Skeletal muscle cell (primary cell): Measurements from ENCODE around the gene ROPN1L.
"Not testable (repeated sequence)": the region's sequence is repeated elsewhere in the genome, so short reads cannot be mapped to it uniquely, and the experiment has no call there.

Source experiments
- DNase-seq: peaks from one replicate; pipeline ENCODE4 v3.0.0-alpha.2; 2010; ENCODE audit warnings: low read depth
- H3K4me3 ChIP-seq: 2 replicates; pipeline ENCODE4 v1.5.1; 2011; ENCODE audit warnings: low read depth, mild to moderate bottlenecking, control low read depth, low read length, moderate library complexity

Gene ROPN1L

DNA sequence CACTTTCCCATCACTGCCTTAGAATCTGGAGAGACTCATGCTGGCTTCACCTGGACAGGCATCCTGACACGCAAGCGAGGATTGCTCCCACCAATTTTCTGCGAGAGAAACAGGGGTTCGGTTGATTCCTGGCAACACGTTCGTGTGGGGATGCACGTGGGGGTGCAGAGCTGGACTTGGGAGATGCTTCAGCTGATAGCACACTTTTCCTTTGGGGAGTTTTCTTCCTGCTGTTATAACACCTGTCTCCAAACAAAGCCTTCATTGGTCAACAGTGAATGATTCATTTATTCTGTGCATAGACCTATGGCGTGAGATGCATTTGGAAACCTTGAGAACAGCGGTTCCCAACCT is 50.0 kb downstream of the ROPN1L start:
- no peak for DNase-seq

DNA sequence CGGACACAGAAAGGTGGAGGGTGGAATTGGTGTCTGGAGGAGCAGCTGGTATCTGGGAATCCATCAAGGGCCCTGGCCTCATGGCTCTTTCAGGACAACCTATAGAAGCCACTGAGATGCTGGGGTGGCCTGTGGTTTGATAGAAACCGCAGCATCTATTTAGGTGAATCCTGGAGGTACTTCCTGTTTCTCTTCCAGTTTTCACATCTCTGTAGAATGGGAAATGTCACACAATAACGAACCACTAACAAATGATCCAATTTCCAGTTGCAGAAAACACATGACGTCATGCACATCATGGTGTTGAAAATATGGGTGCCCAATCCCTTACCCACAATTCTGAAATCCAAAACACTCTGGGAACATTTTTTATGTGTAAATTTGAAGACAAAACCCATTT is 52.2 kb downstream of the ROPN1L start:
- H3K4me3 ChIP-seq: no peak overlapping the region

More for the DNA sequence above, 50.0 kb downstream of the ROPN1L start:
- H3K4me3 ChIP-seq: no peak overlapping the region

DNA sequence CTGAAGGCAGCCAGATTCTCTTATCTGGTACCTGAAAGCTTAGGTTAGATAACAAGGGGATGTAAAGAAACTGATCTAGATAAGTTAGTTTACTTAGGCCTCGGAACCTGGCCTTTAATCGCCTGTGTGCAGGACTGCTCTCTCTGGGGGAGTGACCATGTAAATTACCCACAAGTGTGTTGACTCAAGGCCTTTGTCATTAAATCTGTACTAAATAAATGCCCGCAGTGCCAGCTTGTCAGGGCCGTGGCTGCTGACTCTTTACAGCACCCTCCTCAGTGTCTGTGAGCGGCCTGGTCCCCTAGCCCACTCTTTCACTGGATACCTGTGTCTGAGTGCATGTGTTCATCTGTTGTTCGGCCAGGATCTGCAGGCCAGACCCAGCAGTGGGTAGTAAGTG is 52.8 kb downstream of the ROPN1L start:
- H3K4me3 ChIP-seq, DNase-seq: not testable (repeated sequence)

More for the DNA sequence above, 52.2 kb downstream of the ROPN1L start:
- DNase-seq: no peak

DNA sequence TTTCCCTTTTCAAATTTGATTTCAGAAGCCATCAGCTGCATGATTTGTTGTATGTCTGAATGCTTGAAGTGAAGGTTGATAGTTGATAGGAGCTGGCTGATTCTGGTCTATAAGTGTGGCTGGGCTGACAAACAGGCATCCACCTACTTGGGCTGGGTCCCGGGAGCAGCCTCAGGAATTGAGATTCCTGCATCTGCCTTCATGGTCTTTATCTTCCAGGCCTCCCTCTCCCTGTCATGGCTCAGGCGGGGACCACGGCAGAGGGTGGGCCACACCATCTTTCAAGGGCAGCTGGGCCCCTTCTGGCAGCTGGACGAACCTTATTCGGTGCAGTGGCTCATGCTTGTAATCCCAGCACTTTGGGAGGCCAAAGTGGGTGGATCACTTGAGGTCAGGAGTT is 55.9 kb downstream of the ROPN1L start:
- H3K4me3 ChIP-seq: no peak overlapping the region
- no peak for DNase-seq

DNA sequence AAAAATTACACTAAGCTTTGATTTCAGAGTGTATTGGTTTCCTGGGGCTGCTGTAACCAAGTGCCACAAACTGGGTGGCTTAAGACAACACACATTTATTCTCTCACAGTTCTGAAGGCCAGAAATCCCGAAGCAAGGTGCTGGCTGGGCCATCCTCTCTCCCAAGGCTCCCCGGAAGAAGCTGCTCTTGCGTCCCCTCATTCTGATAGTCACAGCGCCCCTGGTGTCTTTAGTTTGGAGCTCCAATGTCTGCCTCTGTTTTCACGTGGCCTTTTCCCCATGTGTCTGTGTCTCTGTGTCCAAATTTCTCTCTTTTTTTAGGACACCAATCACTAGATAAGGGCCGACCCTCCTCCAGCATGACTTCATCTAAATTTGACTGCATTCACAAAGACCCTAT is 56.7 kb downstream of the ROPN1L start:
- DNase-seq: no peak
- no peak overlapping the region for H3K4me3 ChIP-seq

DNA sequence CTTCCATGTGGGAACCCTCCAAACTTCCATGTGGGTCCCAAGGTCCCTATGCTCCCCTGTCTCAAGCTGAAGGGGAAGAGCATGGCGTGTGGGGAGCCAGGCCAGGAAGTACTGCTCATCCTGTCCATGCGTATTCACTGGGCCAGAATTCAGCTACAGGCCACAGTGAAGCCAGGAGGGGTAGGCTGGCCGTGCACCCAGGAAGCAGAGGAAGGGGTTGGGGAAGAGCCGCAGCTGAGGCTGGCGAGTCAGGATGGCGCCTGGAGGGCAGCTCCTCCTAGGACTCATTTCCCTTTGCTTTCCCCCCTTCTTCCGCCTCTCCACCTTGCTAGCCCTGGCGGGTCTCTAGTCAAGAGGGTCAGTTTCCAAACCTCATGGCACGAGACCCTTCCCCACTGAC is 57.4 kb downstream of the ROPN1L start:
- no peak for DNase-seq
- H3K4me3 ChIP-seq: no peak overlapping the region

DNA sequence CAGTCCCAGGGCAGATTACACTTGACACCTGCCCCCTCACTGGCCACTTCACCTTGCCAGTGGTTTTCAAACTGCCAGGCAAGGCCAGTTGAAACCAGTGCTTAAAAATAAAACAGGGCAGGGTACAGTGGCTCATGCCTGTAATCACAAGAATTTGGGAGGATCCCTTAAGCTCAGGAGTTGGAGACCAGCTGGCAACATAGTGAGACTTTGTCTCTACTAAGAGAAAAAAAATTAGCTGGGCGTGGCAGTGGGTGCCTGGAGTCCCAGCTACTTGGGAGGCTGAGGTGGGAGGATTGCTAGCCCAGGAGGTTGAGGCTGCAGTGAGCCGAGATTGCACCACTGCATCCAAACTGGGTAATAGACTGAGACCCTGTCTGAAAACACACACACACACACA is 58.1 kb downstream of the ROPN1L start:
- no peak for DNase-seq
- H3K4me3 ChIP-seq: no peak overlapping the region

DNA sequence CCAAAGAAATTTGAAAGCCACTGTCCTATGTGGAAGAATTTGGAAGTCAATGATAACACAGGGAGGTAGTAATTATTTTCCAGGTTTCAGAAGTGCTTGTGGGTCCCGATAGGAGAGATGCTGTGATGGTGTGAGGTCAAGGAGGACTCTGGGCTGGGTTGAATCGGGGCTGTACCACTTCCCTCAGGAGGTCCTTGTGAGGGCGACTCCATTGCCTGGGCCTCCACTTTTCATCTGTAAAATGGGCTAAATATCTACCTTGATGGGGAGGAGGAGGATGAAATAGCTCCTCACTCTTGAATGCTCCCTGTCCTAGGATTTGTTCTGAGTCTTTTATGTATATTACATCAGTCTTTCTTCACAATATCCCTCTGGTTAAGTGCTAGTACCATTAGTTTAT is 59.0 kb downstream of the ROPN1L start:
- no peak overlapping the region for H3K4me3 ChIP-seq
- no peak for DNase-seq

DNA sequence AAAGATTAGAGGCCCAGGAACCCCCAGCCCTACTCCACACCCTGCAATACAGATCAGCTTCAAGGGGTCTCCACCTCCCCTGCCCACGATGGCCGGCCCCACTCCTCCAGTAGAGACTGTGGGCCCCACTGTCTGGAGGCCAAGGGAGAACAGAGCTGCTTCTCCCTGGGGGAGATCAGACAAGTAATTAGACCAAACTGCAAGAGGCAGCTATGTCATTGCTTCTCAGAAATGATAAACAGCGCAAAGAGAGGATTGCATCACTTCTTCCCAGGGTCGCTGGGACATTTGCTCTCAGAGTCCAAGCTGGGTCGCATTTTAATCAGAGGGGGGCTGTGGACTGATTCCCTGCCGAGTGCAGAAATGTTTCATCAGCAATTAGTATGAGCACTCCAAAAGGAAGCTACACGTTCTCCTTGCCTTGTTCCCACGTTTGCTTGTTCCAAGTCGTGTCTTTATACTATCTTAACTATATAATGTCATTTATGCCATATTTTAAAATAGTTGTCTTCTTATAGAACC is 59.9 kb downstream of the ROPN1L start:
- H3K4me3 ChIP-seq: no peak overlapping the region
- no peak for DNase-seq

DNA sequence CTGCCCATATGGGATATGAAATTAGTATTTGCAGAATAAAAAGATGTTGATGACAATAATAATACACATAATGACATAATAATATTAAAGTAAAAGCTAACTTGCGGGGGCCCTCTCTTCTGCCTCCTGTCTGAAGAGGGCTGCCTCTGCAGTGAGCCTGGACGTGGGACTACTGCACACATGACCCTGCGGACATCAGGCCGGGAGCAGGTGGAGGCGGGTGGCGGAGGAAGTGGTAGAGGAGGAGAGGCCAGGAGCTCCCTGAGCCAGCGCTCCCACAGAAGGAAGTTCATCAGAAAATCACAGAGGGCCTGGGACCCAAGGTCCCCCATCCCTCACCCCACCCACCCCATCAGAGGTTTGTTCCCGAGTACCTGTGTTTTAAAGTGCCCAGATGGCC is 60.5 kb downstream of the ROPN1L start:
- no peak overlapping the region for H3K4me3 ChIP-seq

DNA sequence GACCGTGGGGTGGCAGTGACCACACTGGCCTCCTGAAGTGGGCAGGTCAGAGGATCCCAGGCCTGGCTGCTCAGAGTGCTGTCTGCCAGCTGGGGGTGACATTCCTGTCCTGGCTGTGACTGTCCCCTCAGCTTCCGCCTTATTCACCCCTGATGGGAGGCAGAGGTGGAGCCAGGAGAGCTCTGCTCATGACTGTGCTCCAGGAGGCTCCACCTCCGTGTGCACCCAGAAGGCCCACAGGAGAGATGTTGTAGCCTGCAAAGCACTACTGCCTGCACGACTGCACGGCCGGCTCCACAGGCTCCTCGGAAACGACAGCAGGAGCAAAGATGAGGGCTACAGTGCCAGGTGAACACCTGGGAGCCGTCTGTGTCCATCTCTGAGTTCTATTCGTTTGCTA is 60.9 kb downstream of the ROPN1L start:
- H3K4me3 ChIP-seq: no peak overlapping the region
- DNase-seq: no peak

More for the DNA sequence above, 60.5 kb downstream of the ROPN1L start:
- no peak for DNase-seq

DNA sequence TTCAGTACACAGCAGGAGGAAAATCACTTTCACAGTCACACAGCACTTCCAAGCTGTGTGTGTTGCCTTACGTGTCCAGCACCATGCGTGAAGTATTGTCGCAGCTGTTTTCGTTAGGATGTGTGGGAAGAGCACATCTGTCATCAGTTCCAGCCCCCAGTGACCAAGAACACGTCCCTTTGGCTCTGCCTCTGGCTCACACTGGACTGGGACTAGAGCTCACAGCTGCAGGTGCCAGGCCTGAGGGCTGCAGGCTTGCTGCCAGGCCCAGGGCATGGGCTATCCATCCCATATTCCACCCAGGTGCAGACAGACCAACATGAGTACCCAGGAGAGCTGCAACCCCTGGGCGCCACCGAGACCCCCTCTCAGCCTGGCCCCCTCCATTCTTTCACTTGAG is 61.6 kb downstream of the ROPN1L start:
- H3K4me3 ChIP-seq: no peak overlapping the region
- no peak for DNase-seq

DNA sequence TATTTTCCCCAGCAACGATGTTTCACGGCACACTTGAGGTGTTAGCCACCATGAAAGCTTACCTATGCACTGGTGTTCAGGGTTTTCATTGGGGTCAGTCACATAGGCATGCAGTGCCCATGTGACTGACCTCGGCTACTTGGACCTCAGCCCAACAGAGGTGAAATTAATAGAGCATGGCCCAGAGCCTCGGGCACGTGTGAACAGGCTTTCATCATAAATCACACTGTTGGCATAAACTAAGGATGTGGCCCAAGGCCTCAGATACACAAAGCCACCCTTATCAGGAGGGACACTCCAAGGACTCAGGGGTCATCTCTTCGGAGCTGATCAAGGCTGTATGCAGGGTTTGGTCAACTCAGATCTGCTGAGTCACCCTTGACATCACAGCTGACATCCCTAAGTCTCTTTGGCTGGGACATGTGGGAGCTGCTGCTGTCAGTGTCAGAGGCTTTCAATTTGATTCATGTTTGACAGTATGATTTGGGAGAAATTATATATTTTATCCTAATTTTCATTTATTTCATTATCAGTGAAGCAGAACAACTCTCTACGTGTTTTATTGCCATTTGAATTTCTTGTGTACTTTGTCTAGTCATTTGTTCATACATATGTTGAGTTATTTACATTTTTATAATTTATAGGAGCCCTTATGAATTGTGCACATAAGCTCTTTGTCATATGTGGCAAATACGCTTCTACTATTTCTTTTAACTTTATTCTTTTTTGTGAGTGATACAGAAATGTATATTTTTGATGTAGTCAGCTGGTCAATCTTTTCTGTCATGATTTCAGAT is 62.5 kb downstream of the ROPN1L start:
- no peak for DNase-seq

DNA sequence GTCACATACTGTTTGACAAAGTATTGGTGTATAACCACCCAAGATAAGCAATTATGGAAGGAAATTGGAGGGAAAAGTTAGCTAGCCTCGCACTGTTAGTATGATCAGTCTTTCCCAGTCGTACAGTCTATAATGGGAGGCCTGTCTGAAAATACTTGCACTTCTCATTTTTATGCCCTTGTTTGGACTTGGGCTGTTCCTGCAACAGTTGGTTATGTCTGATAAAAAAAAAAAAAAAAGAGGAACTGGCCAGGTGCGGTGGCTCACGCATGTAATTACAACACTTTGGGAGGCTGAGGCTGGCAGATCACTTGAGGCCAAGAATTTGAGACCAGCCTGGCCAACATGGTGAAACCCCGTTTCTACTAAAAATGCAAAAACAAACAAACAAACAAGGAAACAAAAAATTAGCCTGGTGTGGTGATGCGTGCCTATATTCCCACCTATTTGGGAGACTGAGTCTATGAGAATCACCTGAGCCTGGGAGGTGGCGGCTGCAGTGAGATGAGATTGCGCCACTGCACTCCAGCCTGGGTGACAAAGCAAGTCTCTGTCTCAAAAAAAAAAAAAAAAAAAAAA is 63.9 kb downstream of the ROPN1L start:
- no peak for DNase-seq
- H3K4me3 ChIP-seq: no peak overlapping the region

More for the DNA sequence above, 62.5 kb downstream of the ROPN1L start:
- H3K4me3 ChIP-seq: no peak overlapping the region

DNA sequence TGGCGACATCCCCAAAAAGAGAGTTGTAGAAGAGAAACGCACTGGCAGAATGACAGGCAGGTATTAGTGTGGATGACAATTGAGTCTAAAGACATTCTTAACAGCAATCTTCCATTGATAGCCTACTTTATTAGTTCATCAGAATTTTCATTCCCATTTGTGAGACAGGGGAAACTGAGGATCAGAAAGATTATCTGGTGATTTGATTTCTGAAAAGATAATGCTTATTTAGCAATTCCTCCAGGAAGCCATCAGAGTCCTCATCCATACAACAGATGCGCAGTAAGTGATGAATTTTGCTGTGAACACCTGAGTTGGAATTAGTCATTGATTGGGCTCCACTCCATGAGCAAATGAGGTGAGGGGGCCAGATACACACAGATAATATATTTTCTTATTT is 64.9 kb downstream of the ROPN1L start:
- no peak for DNase-seq
- H3K4me3 ChIP-seq: no peak overlapping the region

DNA sequence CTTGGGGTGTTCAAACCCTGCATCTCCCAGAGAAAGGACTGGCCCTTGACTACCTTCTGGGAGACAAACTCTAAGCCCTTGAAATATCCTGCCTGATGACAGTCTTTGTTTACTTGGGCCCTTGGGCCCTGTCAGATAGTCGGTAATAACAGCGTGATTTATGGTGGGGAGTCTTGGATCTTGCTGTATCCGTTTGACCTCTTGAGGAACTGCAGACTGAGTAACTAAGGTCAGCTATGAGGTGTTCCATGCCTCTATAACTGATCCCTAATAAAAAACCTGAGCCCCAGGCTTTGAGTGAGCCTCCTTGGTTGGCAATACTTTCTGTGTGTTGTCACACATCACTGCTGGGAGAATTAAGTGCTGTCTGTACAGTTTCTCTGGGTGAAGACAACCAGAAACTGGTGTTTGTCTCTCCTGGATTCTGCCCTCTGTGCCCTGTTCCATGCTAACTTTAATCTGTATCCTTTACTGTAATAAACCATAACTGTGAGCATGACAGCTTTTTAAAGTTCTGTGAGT is 66.0 kb downstream of the ROPN1L start:
- peak; percentile 60 for DNase-seq
- no peak overlapping the region for H3K4me3 ChIP-seq

DNA sequence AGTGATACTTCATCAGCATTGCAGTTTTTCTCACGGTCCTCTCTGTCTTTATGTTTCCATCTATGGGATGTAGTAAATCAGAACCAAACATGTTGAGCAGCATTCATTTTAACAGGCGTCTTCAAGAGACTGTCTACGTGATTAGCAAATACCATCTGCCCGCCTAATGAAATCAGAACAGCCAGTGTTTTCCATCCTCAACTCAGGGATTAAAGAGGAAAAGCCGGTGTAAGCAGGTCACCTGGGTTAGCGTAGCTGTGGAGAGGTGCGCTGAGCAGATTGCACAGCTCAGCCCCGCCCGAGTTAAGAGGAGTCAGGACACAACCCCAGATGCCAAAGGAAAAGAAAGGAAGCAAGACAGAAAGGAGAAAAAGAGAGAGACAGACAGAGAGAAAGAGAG is 67.9 kb downstream of the ROPN1L start:
- H3K4me3 ChIP-seq: no peak overlapping the region
- no peak for DNase-seq

DNA sequence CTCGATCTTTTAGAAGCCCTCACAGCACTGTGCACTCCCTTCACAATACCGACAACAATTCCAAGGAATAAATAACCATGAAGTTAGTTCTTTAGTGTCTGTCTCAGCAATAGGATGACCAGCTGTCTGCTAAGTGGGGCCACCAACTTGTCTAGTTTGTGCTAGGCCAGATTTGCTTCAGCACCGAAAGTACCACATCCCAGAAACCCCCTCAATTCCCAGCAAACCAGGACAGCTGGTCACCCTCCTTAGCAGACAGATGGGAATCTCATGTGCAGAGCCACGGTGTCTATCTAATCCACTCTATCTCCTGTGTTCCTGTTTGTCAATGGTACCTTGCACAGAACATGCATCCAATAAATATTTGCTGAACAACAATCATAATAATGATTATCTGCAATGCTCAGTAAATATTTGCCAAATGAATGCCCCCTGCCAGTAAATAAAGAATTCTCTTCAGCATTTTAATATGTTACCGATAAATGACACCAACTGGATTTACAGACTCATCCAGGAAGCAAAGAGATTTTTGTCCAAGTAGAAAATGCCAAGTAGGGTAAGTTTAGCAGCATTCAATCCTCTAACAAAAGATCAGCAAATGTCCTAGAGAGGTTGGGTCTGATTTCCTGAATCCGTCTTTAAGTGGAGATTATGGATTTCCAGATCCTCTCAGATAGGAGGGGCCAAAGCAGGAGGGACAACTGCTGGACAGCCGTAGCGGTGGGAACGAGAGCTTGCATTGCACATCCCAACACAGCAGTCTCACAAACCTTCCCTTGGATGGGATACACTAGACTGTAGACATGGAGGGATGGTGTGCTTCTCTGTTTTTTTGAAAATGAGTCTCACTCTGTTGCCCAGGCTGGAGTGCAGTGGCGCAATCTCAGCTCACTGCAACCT is 70.3 kb downstream of the ROPN1L start:
- H3K4me3 ChIP-seq: no peak overlapping the region
- DNase-seq: no peak

DNA sequence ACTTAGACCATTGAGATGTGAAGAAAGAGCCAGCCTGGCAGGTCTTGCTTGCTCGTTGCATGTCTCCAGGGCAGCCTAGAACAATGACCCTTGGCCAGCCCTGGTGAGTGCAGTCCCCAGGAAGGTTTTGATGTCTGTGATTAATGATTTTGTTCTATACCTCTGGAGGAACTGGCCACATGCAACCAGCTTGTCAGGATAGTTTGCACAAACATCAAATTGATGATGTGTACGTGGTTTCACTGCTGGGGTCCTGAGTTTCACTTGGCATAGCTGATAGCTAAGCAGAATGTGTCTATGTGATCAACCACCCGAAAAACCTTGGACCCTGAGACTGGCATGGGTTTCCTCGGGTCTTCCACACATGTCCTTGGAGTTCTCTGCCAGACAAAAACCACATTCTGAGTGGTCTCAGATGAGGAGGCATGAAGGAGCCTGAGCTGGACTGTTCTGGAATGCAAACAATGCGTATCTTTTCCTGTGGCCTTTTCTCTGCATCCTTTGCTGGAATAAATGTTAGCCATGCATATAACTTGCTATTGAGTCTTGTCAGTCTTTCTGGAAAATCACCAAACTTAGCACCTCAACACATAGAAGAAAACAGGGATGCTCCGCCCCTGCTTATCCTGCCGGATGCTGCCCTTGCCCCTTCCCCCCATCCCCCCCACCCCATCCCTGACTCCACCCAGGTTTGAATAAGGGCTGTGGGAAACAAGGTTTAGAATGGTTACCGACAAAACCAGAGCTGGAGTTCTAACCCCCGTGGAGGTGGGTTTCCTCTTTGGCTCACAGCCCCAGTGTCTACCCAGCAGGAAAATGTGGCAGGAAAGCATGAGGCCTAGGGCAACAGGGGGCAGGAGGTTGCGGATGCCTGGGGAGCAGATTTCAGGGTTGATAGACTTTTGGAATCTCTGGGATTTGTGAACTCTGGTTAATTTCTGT is 72.1 kb downstream of the ROPN1L start:
- peak; percentile 68 for DNase-seq
- no peak overlapping the region for H3K4me3 ChIP-seq
